ENCODE data around the gene TMEM254.
A peak's percentile ranks its signal among the peaks of the same experiment; 100 is the strongest.
"Not testable (repeated sequence)": the region's sequence is repeated elsewhere in the genome, so short reads cannot be mapped to it uniquely, and the experiment has no call there.

The TMEM254 gene, protein sequence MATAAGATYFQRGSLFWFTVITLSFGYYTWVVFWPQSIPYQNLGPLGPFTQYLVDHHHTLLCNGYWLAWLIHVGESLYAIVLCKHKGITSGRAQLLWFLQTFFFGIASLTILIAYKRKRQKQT

DNA sequence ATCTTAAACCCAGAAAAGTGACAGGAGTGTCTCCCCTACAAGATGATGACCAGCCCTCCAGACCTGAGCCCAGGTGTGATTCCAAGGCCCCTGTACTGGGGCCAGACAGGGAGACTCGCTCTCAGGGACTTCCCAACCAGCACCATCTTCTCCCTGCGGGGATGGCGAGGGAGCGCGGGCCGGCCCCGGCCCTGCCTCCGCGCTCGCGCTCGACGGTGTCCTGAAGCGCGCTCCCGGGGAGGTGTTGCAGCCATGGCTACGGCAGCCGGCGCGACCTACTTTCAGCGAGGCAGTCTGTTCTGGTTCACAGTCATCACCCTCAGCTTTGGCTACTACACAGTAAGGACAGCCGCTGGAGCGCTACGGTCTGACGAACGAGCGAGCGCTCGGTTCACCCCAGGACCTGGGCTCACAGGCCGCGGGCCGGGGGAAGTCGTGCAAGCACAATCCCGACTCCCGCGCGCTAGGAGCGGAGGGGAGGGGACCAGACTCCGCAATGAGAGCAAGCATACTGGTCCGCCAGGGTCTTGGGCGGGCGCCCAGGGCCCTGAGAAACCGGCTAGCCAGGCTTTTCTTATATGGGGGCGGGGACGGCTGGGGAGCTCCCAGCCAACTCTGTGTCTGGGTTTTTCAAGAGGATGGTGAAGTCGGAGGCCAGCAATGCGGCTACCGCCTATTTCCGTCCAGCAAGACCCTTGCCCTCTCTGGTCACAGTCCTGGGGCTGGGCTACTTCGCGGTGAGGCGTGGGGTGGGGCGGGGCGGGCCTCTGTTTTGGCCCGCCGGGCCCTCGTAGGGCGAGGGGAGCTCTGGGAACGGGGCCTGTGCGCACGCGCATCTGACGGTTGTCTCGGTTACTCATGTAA, at the start of gene TMEM254:
Gene TMEM254, plus strand, starts transcription at position 218 of the 864 bp plus-strand sequence. Its CDS starts 35 bp downstream, at position 253.
- peak; percentile 92 for DNase-seq

DNA sequence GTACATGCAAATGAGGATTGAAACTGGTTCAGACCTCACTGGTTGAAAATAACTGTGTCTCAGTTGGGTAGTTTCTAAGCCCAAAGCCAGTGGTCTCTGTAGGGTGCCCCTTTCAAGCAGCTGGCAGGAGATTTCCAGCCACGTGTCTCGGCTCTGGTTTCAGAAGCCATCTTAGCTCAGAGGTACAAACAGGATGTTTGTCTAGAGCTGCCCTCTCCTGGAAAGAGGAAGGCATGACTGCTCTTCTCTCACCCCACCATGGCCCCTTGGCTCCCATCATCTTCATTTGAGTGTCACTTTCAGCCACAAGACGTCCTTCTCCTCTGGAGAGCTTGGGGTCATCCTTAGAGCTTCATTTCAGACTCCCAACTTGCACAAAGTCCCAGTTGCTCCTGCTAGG, 49.3 kb upstream of the TMEM254 start:
- peak; percentile 8 for DNase-seq

DNA sequence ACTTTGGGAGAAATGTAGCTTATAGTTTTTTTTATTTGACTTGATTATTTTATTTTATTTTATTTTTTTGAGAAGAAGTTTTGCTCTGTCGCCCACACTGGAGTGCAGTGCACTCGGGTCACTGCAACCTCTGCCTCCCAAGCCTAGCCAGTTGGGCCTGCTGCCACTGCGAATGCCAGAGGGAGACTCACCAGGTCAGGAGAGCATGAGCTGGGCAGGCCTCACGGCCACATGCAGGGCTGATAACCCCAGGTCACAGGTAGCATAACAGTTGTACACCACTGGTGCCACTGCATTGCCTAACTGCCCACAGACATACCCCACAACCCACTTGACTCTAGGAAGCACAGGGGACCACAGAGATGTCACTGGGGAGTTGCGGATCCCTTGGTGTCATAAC, 48.6 kb upstream of the TMEM254 start:
- DNase-seq: not testable (repeated sequence)

DNA sequence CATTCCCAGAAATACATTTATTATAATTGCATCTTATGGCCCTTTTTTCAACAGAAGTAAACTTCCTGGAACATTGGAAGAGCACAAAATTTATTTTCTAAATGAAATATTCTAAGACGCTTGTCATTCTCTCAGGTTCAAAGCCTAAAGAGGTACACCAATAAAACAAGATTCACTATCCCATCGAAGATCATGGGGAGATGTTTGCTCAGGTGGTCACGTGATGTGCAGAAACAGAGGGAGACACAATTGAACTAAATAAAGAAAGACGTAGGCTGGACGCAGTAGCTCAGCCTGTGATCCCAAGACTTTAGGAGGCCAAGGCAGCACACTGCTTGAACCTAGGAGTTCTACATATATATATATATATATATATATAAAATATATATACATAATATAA, 46.0 kb upstream of the TMEM254 start:
- DNase-seq: no peak

DNA sequence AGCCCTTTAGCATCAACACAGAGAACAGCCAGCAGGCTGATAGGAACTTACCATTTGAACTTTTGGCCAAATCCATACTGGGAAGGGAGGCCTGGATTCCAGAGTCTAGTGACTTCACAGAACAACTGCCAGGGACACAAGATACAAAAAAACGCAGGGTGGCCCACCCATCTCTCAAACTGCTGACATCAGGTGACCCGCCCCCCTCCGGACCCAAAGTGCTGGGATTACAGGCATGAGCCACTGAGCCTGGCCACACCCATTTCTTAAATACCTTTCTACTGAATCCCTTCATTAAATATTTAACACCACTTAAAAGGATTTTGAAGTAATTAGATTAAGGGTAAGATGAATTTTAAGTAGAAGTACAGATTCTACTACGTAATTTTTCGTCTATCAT, 43.7 kb upstream of the TMEM254 start:
- DNase-seq: peak; percentile 83

DNA sequence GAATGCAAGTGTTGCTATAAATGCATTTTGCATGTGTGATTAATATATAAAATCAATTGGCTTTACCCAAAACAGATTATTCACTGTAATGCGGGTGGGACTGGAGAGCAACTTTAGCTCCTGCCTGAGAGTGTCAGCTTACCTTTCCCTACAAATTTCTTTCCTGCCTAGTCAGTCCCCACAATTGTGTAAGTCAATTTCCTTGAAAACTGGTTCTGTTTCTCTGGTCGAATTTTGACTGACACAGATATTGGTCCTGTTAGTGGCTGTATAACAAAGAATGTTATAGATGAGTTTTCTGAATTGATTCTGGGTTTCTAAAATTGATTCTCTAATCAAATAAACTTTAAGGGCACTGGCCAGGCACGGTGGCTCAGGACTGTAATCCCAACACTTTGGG, 43.0 kb upstream of the TMEM254 start:
- DNase-seq: not testable (repeated sequence)

DNA sequence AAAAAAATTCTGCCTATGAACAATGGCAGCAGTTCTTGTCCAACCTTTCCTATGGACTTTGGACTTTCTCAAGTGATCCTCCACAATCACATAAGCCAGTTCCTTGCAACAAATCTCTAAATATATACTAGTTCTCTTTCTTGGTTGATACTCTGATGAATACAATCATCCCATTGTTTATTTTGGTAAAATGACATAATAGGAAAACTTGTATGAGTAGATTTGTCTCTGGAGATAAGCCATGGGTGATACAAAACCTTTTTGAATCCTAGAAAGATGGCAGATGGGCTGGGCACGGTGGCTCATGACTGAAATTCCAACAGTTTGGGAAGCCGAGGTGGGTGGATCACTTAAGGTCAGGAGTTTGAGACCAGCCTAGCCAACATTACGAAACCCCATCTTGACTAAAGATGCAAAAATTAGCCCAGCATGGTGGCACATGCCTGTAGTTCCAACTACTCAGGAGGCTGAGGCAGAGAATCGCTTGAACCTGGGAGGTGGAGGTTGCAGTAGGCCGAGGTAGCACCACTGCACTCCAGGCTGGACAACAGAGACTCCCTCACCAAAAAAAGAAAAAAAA, 41.5 kb upstream of the TMEM254 start:
- not testable (repeated sequence) for DNase-seq

DNA sequence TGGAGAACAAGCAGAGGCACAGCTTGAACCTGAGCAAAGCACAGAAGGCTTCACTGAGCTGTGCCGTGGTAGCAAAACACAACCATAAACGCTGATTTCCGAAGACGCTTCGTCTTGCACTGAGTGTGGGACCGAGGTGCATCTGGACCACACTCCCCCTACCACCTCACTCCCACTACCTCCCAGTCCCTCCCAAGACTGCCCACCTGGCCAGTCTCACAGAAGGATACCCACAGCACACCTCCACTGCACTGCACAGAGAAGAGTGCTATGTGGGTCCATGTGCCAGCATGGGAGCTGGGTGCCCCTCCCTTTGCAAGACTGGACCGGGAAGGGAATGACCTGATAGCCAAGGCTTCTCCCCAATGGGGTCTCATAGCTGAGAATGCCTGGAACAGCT, 40.2 kb upstream of the TMEM254 start:
- not testable (repeated sequence) for DNase-seq

DNA sequence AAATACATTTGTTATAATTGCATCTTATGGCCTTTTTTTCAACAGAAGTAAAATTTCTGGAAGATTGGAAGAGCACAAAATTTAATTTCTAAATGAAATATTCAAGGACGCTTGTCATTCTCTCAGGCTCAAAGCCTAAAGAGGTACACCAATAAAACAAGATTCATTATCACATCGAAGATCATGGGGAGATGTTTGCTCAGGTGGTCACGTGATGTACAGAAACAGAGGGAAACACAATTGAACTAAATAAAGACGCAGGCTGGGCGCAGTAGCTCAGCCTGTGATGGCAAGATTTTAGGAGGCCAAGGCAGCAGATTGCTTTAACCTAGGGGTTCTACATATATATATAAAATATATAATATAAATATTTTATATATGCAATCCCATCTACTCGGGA, 37.3 kb upstream of the TMEM254 start:
- no peak for DNase-seq

DNA sequence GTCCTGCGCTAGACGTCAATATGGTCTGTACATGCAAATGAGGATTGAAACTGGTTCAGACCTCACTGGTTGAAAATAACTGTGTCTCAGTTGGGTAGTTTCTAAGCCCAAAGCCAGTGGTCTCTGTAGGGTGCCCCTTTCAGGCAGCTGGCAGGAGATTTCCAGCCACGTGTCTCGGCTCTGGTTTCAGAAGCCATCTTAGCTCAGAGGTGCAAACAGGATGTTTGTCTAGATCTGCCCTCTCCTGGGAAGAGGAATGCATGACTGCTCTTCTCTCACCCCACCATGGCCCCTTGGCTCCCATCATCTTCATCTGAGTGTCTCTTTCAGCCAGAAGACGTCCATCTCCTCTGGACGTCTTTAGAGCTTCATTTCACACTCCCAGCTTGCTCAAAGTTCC, 33.5 kb upstream of the TMEM254 start:
- DNase-seq: peak; percentile 75

DNA sequence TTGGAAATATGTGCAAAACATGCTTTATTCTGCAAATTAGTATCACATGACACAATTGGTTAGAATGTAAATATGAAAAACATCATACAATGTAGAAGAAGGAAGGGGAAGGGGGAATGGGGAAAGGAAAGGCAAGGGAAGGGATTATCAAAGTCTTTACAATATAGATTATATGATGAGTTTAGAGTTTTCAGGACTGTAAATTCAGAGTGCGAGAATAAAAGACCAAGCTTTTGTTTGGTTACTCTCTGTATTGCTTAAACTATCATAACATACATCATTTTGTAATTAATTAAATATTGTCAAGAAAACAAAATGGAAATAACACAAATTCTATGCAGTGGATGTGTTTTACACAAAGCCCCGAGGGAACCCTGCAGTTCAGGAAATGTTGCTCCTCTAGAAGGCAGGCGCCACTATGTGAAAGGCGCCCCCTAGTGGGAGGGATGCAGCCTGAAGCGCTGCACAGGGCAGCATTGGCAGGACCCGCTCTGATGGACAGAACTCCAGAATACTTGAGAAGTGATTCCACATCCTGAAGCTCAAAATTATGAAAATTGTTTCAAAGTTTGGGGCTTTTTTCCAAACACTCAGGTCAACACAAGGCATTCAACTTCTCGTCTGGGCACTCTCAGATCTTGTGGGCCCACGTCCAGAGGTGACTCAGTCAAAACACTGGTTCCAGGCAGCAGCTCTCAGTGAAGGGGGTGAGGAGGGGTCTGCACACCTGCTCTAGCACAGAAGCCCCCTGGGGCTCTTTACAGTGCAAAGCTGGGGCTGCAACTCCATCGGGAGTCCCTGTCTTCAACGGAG, 31.6 kb upstream of the TMEM254 start:
- DNase-seq: peak; percentile 84

DNA sequence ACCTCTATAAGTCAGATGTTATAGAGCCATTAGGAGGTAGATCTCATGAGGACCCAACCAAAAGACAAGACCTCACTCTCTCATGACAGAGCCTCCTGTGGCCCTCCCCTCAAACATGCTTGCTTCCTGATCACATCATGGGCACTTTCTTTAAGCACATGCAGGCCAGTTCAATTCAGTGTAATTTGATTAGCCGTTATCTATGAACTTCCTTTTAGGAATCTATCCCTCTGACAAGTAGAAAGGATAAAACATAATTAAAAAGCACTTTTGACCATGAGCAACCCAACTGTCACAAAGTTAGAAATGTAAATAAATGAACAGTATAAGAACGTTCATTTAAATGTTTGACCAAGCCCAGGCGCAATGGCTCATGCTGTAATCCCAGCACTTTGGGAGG, 27.7 kb upstream of the TMEM254 start:
- no peak for DNase-seq

DNA sequence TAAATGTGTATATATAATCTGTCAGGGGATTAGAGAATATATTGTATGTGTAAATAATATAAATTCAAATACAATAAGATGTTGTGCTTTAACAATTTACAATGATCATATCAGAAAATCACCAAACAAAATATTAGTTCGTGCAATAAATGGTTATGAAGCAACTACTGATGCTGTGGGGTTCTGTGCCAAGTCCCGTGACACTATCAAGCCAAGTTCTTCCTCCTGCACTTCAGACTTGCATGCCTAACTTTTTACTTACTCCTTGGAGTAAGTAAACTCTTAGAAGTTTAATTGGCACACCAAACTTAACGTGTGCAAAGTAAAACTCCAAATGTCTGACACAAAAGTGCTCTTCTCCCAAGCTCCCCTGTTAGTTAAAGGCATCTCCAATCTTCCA, 26.5 kb upstream of the TMEM254 start:
- DNase-seq: no peak

DNA sequence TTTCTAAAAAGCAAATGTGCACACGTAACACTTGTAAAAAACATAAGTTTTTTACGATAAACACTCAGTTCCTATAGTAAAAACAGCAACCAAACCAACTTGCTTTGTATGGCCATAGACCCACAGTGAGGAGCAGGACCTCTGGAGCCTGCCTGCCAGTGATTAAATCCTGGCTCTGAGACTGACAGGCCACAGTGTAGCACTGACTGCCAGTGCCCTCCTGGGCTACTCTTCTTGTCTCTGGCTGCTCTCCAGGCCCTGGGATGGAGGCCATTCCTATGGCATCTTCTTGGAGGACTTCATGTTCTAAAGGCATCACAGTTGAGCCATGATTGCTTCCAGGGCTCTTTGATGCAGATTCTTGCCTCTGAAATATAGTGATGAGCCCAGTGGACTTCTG, 22.7 kb upstream of the TMEM254 start:
- DNase-seq: no peak

DNA sequence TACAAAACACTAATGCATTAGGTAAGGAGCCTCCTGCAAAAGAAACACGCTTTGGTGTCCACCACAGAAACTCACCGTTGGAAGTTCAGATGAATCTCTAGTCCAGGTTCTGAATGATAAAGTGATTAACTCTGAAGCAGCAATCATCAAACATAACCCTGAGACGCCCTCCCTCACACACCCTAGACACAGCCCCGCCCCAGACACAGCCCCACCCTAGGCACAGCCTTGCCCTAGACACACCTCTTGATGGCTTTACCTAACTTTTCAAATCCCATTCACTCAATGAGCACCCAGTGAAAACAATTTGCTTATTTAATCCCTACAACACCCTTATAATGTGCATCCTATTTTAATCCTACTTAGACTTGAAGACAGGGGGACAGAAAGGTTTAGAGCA, 21.3 kb upstream of the TMEM254 start:
- DNase-seq: peak; percentile 17

DNA sequence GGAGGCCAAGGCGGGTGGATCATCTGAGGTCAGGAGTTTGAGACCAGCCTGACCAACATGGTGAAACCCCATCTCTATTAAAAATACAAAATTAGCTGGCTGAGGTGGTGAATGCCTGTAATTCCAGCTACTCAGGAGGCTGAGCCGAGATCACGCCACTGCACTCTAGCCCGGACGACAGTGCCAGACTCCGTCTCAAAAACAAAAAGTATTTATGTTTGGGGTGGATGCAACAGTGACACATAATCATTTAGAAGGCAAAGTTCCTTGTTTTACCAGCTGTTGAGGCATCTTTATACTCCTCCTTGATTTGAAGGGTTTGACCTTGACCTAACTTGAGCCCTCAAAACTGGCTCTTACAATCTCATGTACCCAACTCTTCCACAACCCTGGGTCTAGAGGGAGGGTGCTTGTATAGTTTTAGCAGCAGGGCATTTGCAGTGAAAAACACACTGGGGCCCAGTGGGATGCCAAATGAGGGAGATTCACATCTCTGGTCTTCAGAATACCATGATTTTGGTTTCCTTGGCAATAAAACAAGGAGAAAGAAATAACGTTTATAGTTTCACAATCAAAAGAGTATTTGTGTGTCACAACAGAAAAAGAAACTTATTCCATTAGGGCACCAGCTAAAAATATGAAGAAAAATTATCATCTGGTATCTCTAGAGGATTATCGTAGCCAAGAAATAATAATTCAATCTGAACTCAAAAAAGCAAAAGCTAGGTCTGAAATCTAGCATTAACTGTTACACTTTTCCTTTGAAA, 14.2 kb upstream of the TMEM254 start:
- DNase-seq: no peak

DNA sequence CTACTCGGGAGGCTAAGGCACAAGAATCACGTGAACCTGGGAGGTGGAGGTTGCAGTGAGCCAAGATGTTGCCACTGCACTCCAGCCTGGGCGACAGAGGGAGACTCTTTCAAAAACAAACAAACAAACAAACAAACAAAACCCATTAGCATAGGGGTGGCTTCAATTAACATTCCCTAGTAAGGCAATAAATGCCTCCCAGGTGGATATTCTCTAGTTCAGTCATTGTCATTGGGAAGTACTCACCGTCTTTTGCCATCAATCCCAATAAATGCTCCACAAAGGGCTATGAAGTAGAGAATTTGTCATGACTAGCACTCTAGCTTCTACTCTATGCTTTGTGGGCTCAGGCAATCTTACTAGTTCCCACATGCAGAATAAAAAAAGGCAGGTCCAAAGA, 11.7 kb upstream of the TMEM254 start:
- no peak for DNase-seq

DNA sequence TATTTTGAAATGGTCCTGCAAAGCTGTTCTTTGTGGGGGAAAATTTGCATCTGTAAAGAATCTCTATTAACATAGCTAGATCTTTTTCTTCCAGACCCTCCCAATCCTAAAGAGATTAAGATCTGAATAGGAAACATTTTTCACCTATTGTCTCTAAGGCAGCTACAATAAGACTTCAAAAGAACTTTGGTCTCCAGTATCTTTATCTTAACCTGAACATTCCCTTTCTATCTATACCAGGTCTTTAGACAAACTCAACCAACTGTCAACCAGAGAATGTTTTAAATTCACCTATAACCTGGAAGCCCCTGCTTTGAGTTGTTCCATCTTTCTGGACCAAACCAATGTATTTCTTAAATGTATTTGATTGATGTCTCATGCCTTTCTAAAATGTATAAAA, 10.6 kb upstream of the TMEM254 start:
- not testable (repeated sequence) for DNase-seq

DNA sequence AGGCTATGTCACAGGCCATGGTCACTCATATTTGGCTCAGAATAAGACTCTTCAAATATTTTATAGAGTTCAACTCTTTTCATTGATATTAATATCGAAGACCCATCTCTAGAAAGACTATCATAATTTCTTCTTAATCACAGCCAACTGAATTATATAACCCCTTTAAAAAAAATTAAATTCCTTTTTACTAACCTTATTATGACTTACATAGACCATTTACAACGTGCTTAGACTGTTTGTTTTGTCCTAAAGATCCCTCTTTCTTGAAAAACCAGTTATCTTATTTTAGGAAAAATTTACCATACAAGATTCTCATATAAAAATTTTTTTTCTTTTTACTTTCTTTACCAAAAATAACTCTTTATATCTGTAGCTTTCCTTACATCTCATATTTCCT, 10.2 kb upstream of the TMEM254 start:
- DNase-seq: no peak

DNA sequence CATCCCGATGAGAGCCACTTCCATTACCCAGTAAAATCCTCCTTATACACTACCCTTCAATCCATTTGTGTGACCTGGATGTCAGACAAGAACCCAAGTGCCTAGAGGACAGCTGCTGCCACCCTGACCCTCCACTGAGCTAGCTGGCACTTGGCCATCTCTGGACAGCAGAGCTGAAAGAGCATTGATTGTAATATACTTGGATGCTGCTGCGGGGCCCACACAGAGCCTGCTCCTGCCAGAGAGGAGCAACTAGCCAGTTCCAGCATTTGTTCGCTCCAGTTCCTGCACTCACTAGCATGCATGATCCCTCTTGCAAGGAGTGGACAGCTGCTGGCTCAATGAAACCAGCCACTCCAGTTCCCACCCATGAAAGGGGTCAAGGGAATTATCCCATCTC, 8.4 kb upstream of the TMEM254 start:
- no peak for DNase-seq

DNA sequence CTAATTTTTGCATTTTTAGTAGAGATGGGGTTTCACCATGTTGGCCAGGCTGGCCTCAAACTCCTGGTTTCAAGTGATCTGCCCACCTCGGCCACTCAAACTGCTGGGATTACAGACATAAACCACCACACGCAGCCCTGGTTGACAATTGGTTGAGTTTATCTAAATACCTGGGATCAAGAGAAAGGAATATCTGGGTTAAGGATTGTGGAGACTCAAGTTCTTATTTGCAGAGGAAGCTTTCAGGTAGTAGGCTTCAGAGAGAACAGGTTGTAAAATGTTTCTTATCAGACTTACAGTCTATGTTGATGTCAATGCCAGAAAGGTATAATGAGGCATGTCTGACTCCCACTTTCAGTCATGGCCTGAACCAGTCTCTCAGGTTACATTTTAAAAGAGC, 5.9 kb upstream of the TMEM254 start:
- no peak for DNase-seq

DNA sequence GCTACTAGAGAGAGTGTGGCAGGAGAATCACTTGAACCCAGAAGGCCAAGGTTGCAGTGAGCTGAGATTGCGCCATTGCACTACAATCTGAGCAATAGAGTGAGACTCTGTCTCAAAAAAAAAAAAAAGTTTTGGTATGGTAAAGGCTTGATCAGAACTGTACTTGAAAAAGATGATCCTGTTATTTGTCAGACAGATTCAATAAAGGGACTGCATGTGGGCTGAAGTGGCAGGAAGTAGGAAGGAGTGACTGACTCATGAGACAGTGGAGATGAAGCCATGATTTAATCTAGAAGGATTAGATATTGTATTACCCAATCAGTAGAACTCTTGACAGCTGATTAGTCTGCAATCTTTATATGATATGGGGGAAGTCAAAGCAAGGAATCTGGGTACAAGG, 2.7 kb upstream of the TMEM254 start:
- DNase-seq: no peak
